ENCODE measurements around the gene TUBGCP3. TPM values are rescaled to one million over a fixed set of nuclear protein-coding genes. Genes with fewer than 3 reads are reported as not detected.

The TUBGCP3 gene
- total and polyA plus RNA-seq, 9 donors = 19.4 to 58.0 (median 29.5) TPM

- intact Hi-C loops (cut with DNase I) = no loop called here
- no peaks in the 10 kb centered on the region for H3K27me3 ChIP-seq
- no peaks in the 10 kb centered on the region for H3K36me3 ChIP-seq
- H3K4me3 ChIP-seq = no peak overlapping the region
- no peak for TF ChIP-seq POLR2A (IDR thresholded peaks at IDR 0.05)
- no peak for TF ChIP-seq EP300 (IDR thresholded peaks at IDR 0.05)
- TF ChIP-seq CTCF (IDR thresholded peaks at IDR 0.05) = no peak
- WGBS, 3 donors = 82 to 86% (median 83%) methylated on average over 5 of the region's 5 CpGs
- H3K4me1 ChIP-seq (ENCODE audit: insufficient read depth) = no peaks in the 10 kb centered on the region
- no peak overlapping the region for H3K27ac ChIP-seq
- no peak for DNase-seq
- H3K9me3 ChIP-seq = no peaks in the 10 kb centered on the region
These were observed 125.5 kb downstream of the TUBGCP3 start for GRCh38 chr13:112462408-112462807.

- Histone ChIP-seq H3K9me3 (no peaks in the 10 kb centered on the region), H3K4me3 (no peak overlapping the region), H3K36me3 (no peaks in the 10 kb centered on the region), H3K4me1 (ENCODE audit: insufficient read depth) (no peaks in the 10 kb centered on the region), H3K27ac (no peak overlapping the region), H3K27me3 (no peaks in the 10 kb centered on the region)
- WGBS, 3 donors = 77 to 86% (median 81%) methylated on average over 13 of the region's 13 CpGs
- DNase-seq = no peak
- no peak for TF ChIP-seq POLR2A (IDR thresholded peaks at IDR 0.05)
- TF ChIP-seq EP300 (IDR thresholded peaks at IDR 0.05) = no peak
- no peak for TF ChIP-seq CTCF (IDR thresholded peaks at IDR 0.05)
- intact Hi-C loops (cut with DNase I) = no loop called here
These were observed 130.5 kb downstream of the TUBGCP3 start for GRCh38 chr13:112457485-112457884.

- Histone ChIP-seq H3K27ac (no peak overlapping the region), H3K4me3 (no peak overlapping the region), H3K4me1 (ENCODE audit: insufficient read depth) (no peaks in the 10 kb centered on the region), H3K9me3 (no peaks in the 10 kb centered on the region), H3K27me3 (no peaks in the 10 kb centered on the region), H3K36me3 (no peaks in the 10 kb centered on the region)
- no peak for DNase-seq
- 88 to 90% (median 90%) methylated on average over 9 of the region's 9 CpGs for WGBS, 3 donors
- TF ChIP-seq CTCF (IDR thresholded peaks at IDR 0.05) = no peak
- no peak for TF ChIP-seq EP300 (IDR thresholded peaks at IDR 0.05)
- no peak for TF ChIP-seq POLR2A (IDR thresholded peaks at IDR 0.05)
- intact Hi-C loops (cut with DNase I) = no loop called here
These were observed 130.9 kb downstream of the TUBGCP3 start for GRCh38 chr13:112457081-112457480.

- no peaks in the 10 kb centered on the region for H3K36me3 ChIP-seq
- no peaks in the 10 kb centered on the region for H3K9me3 ChIP-seq
- DNase-seq = no peak
- no peaks in the 10 kb centered on the region for H3K27me3 ChIP-seq
- 80 to 85% (median 82%) methylated on average over 22 of the region's 22 CpGs for WGBS, 3 donors
- H3K4me3 ChIP-seq = no peak overlapping the region
- H3K27ac ChIP-seq = no peak overlapping the region
- H3K4me1 ChIP-seq (ENCODE audit: insufficient read depth) = no peaks in the 10 kb centered on the region
- TF ChIP-seq EP300 (IDR thresholded peaks at IDR 0.05) (no peak), POLR2A (IDR thresholded peaks at IDR 0.05) (no peak)
- intact Hi-C loops (cut with DNase I) = no loop called here
These were observed 131.6 kb downstream of the TUBGCP3 start for GRCh38 chr13:112456138-112457056.

- intact Hi-C loops (cut with DNase I) = no loop called here
- Histone ChIP-seq H3K27ac (no peak overlapping the region), H3K36me3 (no peaks in the 10 kb centered on the region), H3K9me3 (no peaks in the 10 kb centered on the region), H3K4me1 (ENCODE audit: insufficient read depth) (no peaks in the 10 kb centered on the region), H3K27me3 (no peaks in the 10 kb centered on the region), H3K4me3 (no peak overlapping the region)
- DNase-seq = no peak
- TF ChIP-seq CTCF (IDR thresholded peaks at IDR 0.05) = no peak
- TF ChIP-seq EP300 (IDR thresholded peaks at IDR 0.05) = no peak
- TF ChIP-seq POLR2A (IDR thresholded peaks at IDR 0.05) = no peak
- 75 to 81% (median 79%) methylated on average over 17 of the region's 17 CpGs for WGBS, 3 donors
These were observed 132.4 kb downstream of the TUBGCP3 start for GRCh38 chr13:112455476-112456059.
